HG02623 (cell line): Measurements from ENCODE around the gene STKLD1.

Experiments
- ATAC-seq: cut with Tn5 transposase; IDR thresholded peaks from one replicate; pipeline ENCODE4 v1.9.1; 2021; ENCODE audit warnings: moderate library complexity; ENCODE audit not compliant: unreplicated experiment

The STKLD1 gene

GRCh38 chr9:133405508-133406438 is 29.6 kb downstream of the STKLD1 start:
- ATAC-seq = no peak

GRCh38 chr9:133406480-133407307 is 30.5 kb downstream of the STKLD1 start:
- ATAC-seq = no peak

GRCh38 chr9:133408042-133408441 is 31.9 kb downstream of the STKLD1 start:
- no peak for ATAC-seq

GRCh38 chr9:133415170-133415569 is 39.0 kb downstream of the STKLD1 start:
- ATAC-seq = no peak

- ATAC-seq = peak; percentile 57
Measured at GRCh38 chr9:133417541-133418461, 41.6 kb downstream of the STKLD1 start, which contains the start of gene REXO4. Gene REXO4 (minus strand): TSS chr9:133418010. CDS start chr9:133417844, 166 bp downstream.

GRCh38 chr9:133419005-133419404 is 42.8 kb downstream of the STKLD1 start:
- no peak for ATAC-seq

- ATAC-seq = no peak
Measured at GRCh38 chr9:133420392-133420827, 44.2 kb downstream of the STKLD1 start.

- no peak for ATAC-seq
Measured at GRCh38 chr9:133421615-133422542, 45.7 kb downstream of the STKLD1 start, which contains the start of gene ADAMTS13. Gene ADAMTS13 (plus strand): TSS chr9:133422367. CDS start chr9:133422444, 77 bp downstream.

- no peak for ATAC-seq
Measured at GRCh38 chr9:133423216-133423615, 47.0 kb downstream of the STKLD1 start.

- no peak for ATAC-seq
Measured at GRCh38 chr9:133424187-133424586, 48.0 kb downstream of the STKLD1 start.

- ATAC-seq = no peak
Measured at GRCh38 chr9:133425049-133425632, 49.0 kb downstream of the STKLD1 start.

GRCh38 chr9:133426011-133426410 is 49.8 kb downstream of the STKLD1 start:
- ATAC-seq = no peak

GRCh38 chr9:133427658-133428348 is 51.6 kb downstream of the STKLD1 start:
- ATAC-seq = no peak

GRCh38 chr9:133428617-133429101 is 52.5 kb downstream of the STKLD1 start:
- ATAC-seq = no peak

- no peak for ATAC-seq
Measured at GRCh38 chr9:133429214-133429613, 53.0 kb downstream of the STKLD1 start.

- no peak for ATAC-seq
Measured at GRCh38 chr9:133429641-133430161, 53.5 kb downstream of the STKLD1 start.

GRCh38 chr9:133430244-133430643 is 54.1 kb downstream of the STKLD1 start:
- ATAC-seq = no peak

GRCh38 chr9:133433351-133433843 is 57.2 kb downstream of the STKLD1 start:
- no peak for ATAC-seq
